SK-N-SH (cell line): Measurements from ENCODE around the gene PPRC1. TPM values are rescaled to one million over a fixed set of nuclear protein-coding genes. Genes with fewer than 3 reads are reported as not detected.

Experiments used
- CTCF ChIA-PET: fragments of 300-600, 350-600 bp; formaldehyde crosslinking; extraction: SDS; loops from one replicate; lab custom pipeline; 2021; lab: Yijun Ruan, JAX
- POLR2A ChIA-PET: fragments of 350-600 bp; sonication (Branson Sonifier 250); formaldehyde crosslinking; extraction: SDS; loops from one replicate; lab custom pipeline; 2020; ENCODE audit warnings: antibody characterized with exemption, inconsistent platforms; lab: Yijun Ruan, JAX
- DNase-seq: peaks from one replicate; pipeline ENCODE4 v3.0.0; 2012
- H2AFZ ChIP-seq: fragments of 200-600 bp; sonication (generic); 2 replicates; pipeline ENCODE4 v1.8.1; 2016; ENCODE audit warnings: antibody characterized with exemption, mild to moderate bottlenecking, low read depth
- H3F3A ChIP-seq: fragments of 200-600 bp; sonication (generic); replicated peaks from 2 replicates; pipeline ENCODE3; 2016; ENCODE audit warnings: antibody characterized with exemption, mild to moderate bottlenecking; ENCODE audit not compliant: insufficient read depth
- H3K27ac ChIP-seq, 2 experiments: fragments of 200-500 bp in 1 of 2; fragments of 200-600 bp in 1 of 2; sonication (Bioruptor generic) in 1 of 2; sonication (generic), shearing (Covaris generic) in 1 of 2; 2 replicates each; pipeline versions ENCODE4 v1.5.1 to v1.6.1; 2014 to 2016; ENCODE audit warnings: low read depth in 2 of 2, inconsistent platforms in 1 of 2, low read length in 1 of 2, mild to moderate bottlenecking in 1 of 2, mixed read lengths in 1 of 2
- H3K27me3 ChIP-seq: fragments of 200-600 bp; sonication (generic), shearing (Covaris generic); 2 replicates; pipeline ENCODE4 v1.6.1; 2016; ENCODE audit warnings: mixed run types; ENCODE audit not compliant: insufficient read depth
- H3K36me3 ChIP-seq, 2 experiments: fragments of 200-500 bp in 1 of 2; fragments of 200-600 bp in 1 of 2; sonication (Bioruptor generic) in 1 of 2; sonication (generic) in 1 of 2; replicated peaks in 1 of 2; 2 replicates each; pipeline versions ENCODE3 to v1.5.1; 2014 to 2016; ENCODE audit warnings: low read length in 1 of 2, mild to moderate bottlenecking in 1 of 2; ENCODE audit not compliant: insufficient read depth in 2 of 2, control insufficient read depth in 1 of 2
- H3K4me1 ChIP-seq, 2 experiments: fragments of 200-500 bp in 1 of 2; fragments of 200-600 bp in 1 of 2; sonication (Bioruptor generic) in 1 of 2; sonication (generic), shearing (Covaris generic) in 1 of 2; 2 replicates each; pipeline versions ENCODE4 v1.5.1 to v1.6.1; 2014 to 2016; ENCODE audit warnings: low read depth in 1 of 2, low read length in 1 of 2, mixed run types in 1 of 2; ENCODE audit not compliant: insufficient read depth in 2 of 2, control insufficient read depth in 1 of 2
- H3K4me2 ChIP-seq: fragments of 200-600 bp; sonication (generic), shearing (Covaris generic); 2 replicates; pipeline ENCODE4 v1.6.1; 2017; ENCODE audit warnings: mixed run types
- H3K4me3 ChIP-seq, 2 experiments: fragments of 200-500 bp in 1 of 2; fragments of 200-600 bp in 1 of 2; sonication (Bioruptor generic) in 1 of 2; sonication (generic), shearing (Covaris generic) in 1 of 2; 2 replicates each; pipeline versions ENCODE4 v1.5.1 to v1.8.1; 2014 to 2016; ENCODE audit warnings: low read depth in 2 of 2, inconsistent platforms in 1 of 2, low read length in 1 of 2, mild to moderate bottlenecking in 1 of 2, mixed read lengths in 1 of 2, moderate library complexity in 1 of 2
- H3K79me2 ChIP-seq: fragments of 200-600 bp; sonication (generic); 2 replicates; pipeline ENCODE4 v1.8.1; 2017; ENCODE audit warnings: mild to moderate bottlenecking; ENCODE audit not compliant: insufficient read depth
- H3K9ac ChIP-seq: fragments of 200-600 bp; sonication (generic); 2 replicates; pipeline ENCODE4 v1.6.1; 2017; ENCODE audit warnings: mixed run types
- H3K9me2 ChIP-seq: fragments of 200-600 bp; sonication (generic); 2 replicates; pipeline ENCODE4 v1.6.1; 2017; ENCODE audit warnings: mixed run types
- H3K9me3 ChIP-seq: fragments of 200-600 bp; sonication (generic); 2 replicates; pipeline ENCODE4 v1.6.1; 2017; ENCODE audit warnings: mixed run types, mild to moderate bottlenecking, moderate library complexity
- H4K20me1 ChIP-seq: fragments of 200-600 bp; sonication (generic); 2 replicates; pipeline ENCODE4 v1.6.1; 2017; ENCODE audit warnings: mild to moderate bottlenecking, mixed run types; ENCODE audit not compliant: insufficient read depth
- EP300 ChIP-seq, 2 experiments: IDR thresholded peaks; 2 replicates each; pipeline versions ENCODE4 v1.4.0 to v1.6.1; 2012; ENCODE audit warnings: borderline replicate concordance in 1 of 2, low read depth in 1 of 2, low read length in 1 of 2
- EZH2phosphoT487 ChIP-seq: fragments of 200-600 bp; sonication (generic); IDR thresholded peaks from 2 replicates; pipeline ENCODE4 v1.6.1; 2017; ENCODE audit warnings: low read depth, mixed run types, mild to moderate bottlenecking, antibody characterized with exemption, moderate library complexity, borderline replicate concordance
- FOSL2 ChIP-seq: IDR thresholded peaks from 2 replicates; pipeline ENCODE4 v1.4.0; 2012; ENCODE audit warnings: low read depth, mild to moderate bottlenecking, moderate library complexity, borderline replicate concordance
- FOXJ3 ChIP-seq: sonication (generic); formaldehyde crosslinking; IDR thresholded peaks from 2 replicates; pipeline ENCODE4 v1.5.1; 2020; ENCODE audit warnings: mild to moderate bottlenecking, missing genetic modification reagents
- FOXM1 ChIP-seq: IDR thresholded peaks from 2 replicates; pipeline ENCODE4 v1.4.0; 2012; ENCODE audit warnings: low read depth, mild to moderate bottlenecking
- GABPA ChIP-seq: IDR thresholded peaks from 2 replicates; pipeline ENCODE4 v1.4.0; 2012; ENCODE audit warnings: low read depth, mild to moderate bottlenecking
- JUND ChIP-seq: IDR thresholded peaks from 2 replicates; pipeline ENCODE4 v1.4.0; 2012
- MXI1 ChIP-seq: IDR thresholded peaks from 2 replicates; pipeline ENCODE4 v1.6.1; 2012; ENCODE audit warnings: mild to moderate bottlenecking, low read depth, low read length, improper control_type of control experiment
- NRF1 ChIP-seq: IDR thresholded peaks from 2 replicates; pipeline ENCODE4 v1.6.1; 2012; ENCODE audit warnings: low read depth, mild to moderate bottlenecking, low read length
- POLR2AphosphoS5 ChIP-seq: IDR thresholded peaks from 2 replicates; pipeline ENCODE4 v1.6.1; 2012; ENCODE audit warnings: low read depth, low read length
- RAD21 ChIP-seq: IDR thresholded peaks from 2 replicates; pipeline ENCODE4 v1.6.1; 2012; ENCODE audit warnings: mild to moderate bottlenecking, low read length
- RCOR1 ChIP-seq: fragments of 150-350 bp; IDR thresholded peaks from 2 replicates; pipeline ENCODE4 v1.6.1; 2017; ENCODE audit warnings: antibody characterized with exemption, low read length
- RFX5 ChIP-seq: IDR thresholded peaks from 2 replicates; pipeline ENCODE4 v1.6.1; 2012; ENCODE audit warnings: mild to moderate bottlenecking, improper control_type of control experiment, low read length
- SIN3A ChIP-seq: IDR thresholded peaks from 2 replicates; pipeline ENCODE4 v1.6.1; 2012; ENCODE audit warnings: low read depth, mild to moderate bottlenecking, low read length, moderate library complexity, borderline replicate concordance
- SMC3 ChIP-seq: IDR thresholded peaks from 2 replicates; pipeline ENCODE4 v1.6.1; 2012; ENCODE audit warnings: low read depth, low read length, improper control_type of control experiment
- TCF12 ChIP-seq: IDR thresholded peaks from 2 replicates; pipeline ENCODE4 v1.4.0; 2012
- TEAD4 ChIP-seq: IDR thresholded peaks from 2 replicates; pipeline ENCODE4 v1.4.0; 2012; ENCODE audit warnings: mild to moderate bottlenecking, borderline replicate concordance; ENCODE audit not compliant: insufficient read depth
- YY1 ChIP-seq: IDR thresholded peaks from 2 replicates; pipeline ENCODE4 v1.4.0; 2012; ENCODE audit warnings: low read depth, mild to moderate bottlenecking
- WGBS: methylation state at CpG from one replicate; pipeline ENCODE4 v1.1.6; 2017; ENCODE audit warnings: low lambda C conversion rate; 5-methylcytosine and 5-hydroxymethylcytosine counted together
- polyA plus RNA-seq, 3 experiments: library from polyadenylated mRNA; depleted of rRNA; stranded (reverse); fragments of >200 nt; gene quantifications; 2 replicates each; pipeline ENCODE4 v1.2.3, GENCODE V29; 2012
- TF ChIP-seq, protein P1 (sequence below): IDR thresholded peaks from 2 replicates; pipeline ENCODE4; 2012
- TF ChIP-seq, protein P2 (sequence below): fragments of 150-350 bp; IDR thresholded peaks from 2 replicates; pipeline ENCODE4 v1.6.1; 2016; ENCODE audit warnings: mild to moderate bottlenecking, low read depth, low read length
- TF ChIP-seq, protein P3 (sequence below): IDR thresholded peaks from 2 replicates; pipeline ENCODE4 v1.4.0; 2012; ENCODE audit warnings: low read depth, borderline replicate concordance
- TF ChIP-seq, protein P4 (sequence below): fragments of 200-600 bp; sonication (generic); IDR thresholded peaks from 2 replicates; pipeline ENCODE4 v1.6.1; 2017; ENCODE audit warnings: antibody characterized with exemption, mild to moderate bottlenecking, moderate library complexity

Gene PPRC1
- polyA plus RNA-seq, 1 of the 3 experiments (the other 2 are of a cell fraction): 23.1 TPM

DNA sequence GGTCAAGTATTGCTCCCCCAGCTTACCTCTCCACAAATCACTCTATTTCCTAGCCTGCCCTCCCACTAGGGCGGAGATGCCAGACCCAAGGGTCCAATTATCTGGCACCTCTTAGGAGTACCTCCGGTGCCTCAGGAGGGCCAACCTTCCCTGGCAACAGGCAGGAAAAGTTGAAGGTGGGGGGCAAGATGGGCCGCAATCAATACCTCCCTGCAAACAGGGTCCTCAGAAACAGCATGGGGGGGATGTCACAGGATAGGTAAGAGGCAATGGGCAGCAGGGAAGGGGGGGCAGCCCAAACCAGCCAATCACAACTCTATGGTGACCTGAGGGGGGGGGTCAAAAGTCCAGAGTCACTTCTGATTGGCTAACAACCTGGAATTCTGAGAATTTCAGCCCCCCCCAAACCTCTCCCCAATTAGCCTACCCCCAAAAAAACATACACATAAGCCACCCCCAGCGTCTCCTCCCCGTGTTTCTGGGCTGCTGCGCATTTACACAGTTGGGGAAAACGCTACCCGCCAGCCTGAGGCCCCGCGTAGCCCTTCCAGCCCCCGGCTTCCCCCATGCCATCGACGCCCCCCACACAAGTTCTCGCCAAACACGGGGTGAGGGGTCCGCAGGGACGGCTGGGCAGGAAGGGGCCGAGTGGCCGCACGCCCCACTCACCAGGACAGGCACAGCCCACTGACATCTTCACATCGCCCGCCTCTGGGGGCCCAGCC is 13.3 kb upstream of the PPRC1 start:
- DNase-seq: peak; percentile 84

More for the DNA sequence above, 13.3 kb upstream of the PPRC1 start:
- CTCF ChIA-PET: interaction anchor here (1.2 to 1.4 kb wide), 3 partner anchors 12 to 281 kb away, joined by 3 to 4 read pairs (median 3); no protein-coding TSS in a partner anchor
- POLR2A ChIA-PET: interaction anchor here (0.6 to 1.4 kb wide), 2 partner anchors 32 to 275 kb away, joined by 3 read pairs; no protein-coding TSS in a partner anchor
- H3K9ac ChIP-seq: peak overlapping the region; percentile 84
- TF ChIP-seq POLR2AphosphoS5 (peak; percentile 39; the same call in 1 of the 2 replicates), EZH2phosphoT487 (no peak), TCF12 (no peak), SMC3 (no peak), TEAD4 (peak; percentile 87; the same call in 1 of the 2 replicates), FOXM1 (no peak), FOXJ3 (CRISPR knock-in tag) (no peak), NRF1 (no peak), GABPA (no peak), JUND (no peak), EP300 (IDR thresholded peaks at IDR 0.05; ENCODE audit: borderline replicate concordance in 1 of 2, low read depth in 1 of 2, low read length in 1 of 2) (0 out of 4 replicates have a peak, but pooled peaks of 1 of the 2 experiments have one; percentile 11), SIN3A (no peak), MXI1 (no peak), RAD21 (no peak), FOSL2 (no peak), YY1 (no peak), RCOR1 (no peak), RFX5 (peak; percentile 67; the same call in 1 of the 2 replicates)
- TF ChIP-seq, protein P1, sequence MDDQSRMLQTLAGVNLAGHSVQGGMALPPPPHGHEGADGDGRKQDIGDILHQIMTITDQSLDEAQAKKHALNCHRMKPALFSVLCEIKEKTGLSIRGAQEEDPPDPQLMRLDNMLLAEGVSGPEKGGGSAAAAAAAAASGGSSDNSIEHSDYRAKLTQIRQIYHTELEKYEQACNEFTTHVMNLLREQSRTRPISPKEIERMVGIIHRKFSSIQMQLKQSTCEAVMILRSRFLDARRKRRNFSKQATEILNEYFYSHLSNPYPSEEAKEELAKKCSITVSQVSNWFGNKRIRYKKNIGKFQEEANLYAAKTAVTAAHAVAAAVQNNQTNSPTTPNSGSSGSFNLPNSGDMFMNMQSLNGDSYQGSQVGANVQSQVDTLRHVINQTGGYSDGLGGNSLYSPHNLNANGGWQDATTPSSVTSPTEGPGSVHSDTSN: 0 out of 2 replicates have a peak, but pooled peaks have one; percentile 4
- TF ChIP-seq, protein P2, sequence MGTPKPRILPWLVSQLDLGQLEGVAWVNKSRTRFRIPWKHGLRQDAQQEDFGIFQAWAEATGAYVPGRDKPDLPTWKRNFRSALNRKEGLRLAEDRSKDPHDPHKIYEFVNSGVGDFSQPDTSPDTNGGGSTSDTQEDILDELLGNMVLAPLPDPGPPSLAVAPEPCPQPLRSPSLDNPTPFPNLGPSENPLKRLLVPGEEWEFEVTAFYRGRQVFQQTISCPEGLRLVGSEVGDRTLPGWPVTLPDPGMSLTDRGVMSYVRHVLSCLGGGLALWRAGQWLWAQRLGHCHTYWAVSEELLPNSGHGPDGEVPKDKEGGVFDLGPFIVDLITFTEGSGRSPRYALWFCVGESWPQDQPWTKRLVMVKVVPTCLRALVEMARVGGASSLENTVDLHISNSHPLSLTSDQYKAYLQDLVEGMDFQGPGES: 0 out of 2 replicates have a peak, but pooled peaks have one; percentile 30
- TF ChIP-seq, protein P3, sequence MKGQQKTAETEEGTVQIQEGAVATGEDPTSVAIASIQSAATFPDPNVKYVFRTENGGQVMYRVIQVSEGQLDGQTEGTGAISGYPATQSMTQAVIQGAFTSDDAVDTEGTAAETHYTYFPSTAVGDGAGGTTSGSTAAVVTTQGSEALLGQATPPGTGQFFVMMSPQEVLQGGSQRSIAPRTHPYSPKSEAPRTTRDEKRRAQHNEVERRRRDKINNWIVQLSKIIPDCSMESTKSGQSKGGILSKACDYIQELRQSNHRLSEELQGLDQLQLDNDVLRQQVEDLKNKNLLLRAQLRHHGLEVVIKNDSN: no peak
- TF ChIP-seq, protein P4, sequence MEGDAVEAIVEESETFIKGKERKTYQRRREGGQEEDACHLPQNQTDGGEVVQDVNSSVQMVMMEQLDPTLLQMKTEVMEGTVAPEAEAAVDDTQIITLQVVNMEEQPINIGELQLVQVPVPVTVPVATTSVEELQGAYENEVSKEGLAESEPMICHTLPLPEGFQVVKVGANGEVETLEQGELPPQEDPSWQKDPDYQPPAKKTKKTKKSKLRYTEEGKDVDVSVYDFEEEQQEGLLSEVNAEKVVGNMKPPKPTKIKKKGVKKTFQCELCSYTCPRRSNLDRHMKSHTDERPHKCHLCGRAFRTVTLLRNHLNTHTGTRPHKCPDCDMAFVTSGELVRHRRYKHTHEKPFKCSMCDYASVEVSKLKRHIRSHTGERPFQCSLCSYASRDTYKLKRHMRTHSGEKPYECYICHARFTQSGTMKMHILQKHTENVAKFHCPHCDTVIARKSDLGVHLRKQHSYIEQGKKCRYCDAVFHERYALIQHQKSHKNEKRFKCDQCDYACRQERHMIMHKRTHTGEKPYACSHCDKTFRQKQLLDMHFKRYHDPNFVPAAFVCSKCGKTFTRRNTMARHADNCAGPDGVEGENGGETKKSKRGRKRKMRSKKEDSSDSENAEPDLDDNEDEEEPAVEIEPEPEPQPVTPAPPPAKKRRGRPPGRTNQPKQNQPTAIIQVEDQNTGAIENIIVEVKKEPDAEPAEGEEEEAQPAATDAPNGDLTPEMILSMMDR: no peak
- WGBS: 2% methylated on average over 12 of the region's 22 CpGs
- no peaks in the 10 kb centered on the region for H4K20me1 ChIP-seq
- peak overlapping the region; percentile 94 for H3K4me2 ChIP-seq
- H3K9me3 ChIP-seq: no peaks in the 10 kb centered on the region
- no peak overlapping the region for H2AFZ ChIP-seq
- H3F3A ChIP-seq: peaks cover 23% of the 10 kb centered on the region
- H3K27ac ChIP-seq: peak overlapping the region; percentile 86 to 99
- no peaks in the 10 kb centered on the region for H3K36me3 ChIP-seq
- peaks cover 57% of the 10 kb centered on the region for H3K79me2 ChIP-seq
- peak overlapping the region; percentile 84 to 86 for H3K4me3 ChIP-seq
- no peaks in the 10 kb centered on the region for H3K27me3 ChIP-seq
- peaks cover 45 to 55% of the 10 kb centered on the region in 2 experiments for H3K4me1 ChIP-seq
- no peaks in the 10 kb centered on the region for H3K9me2 ChIP-seq
